ENCODE data around the gene EFNA5. TPM values are rescaled to one million over a fixed set of nuclear protein-coding genes. Genes with fewer than 3 reads are reported as not detected.

The EFNA5 gene
- total and polyA plus RNA-seq, 2 experiments from 2014 or later, result 0.64 to 0.86 TPM

DNA sequence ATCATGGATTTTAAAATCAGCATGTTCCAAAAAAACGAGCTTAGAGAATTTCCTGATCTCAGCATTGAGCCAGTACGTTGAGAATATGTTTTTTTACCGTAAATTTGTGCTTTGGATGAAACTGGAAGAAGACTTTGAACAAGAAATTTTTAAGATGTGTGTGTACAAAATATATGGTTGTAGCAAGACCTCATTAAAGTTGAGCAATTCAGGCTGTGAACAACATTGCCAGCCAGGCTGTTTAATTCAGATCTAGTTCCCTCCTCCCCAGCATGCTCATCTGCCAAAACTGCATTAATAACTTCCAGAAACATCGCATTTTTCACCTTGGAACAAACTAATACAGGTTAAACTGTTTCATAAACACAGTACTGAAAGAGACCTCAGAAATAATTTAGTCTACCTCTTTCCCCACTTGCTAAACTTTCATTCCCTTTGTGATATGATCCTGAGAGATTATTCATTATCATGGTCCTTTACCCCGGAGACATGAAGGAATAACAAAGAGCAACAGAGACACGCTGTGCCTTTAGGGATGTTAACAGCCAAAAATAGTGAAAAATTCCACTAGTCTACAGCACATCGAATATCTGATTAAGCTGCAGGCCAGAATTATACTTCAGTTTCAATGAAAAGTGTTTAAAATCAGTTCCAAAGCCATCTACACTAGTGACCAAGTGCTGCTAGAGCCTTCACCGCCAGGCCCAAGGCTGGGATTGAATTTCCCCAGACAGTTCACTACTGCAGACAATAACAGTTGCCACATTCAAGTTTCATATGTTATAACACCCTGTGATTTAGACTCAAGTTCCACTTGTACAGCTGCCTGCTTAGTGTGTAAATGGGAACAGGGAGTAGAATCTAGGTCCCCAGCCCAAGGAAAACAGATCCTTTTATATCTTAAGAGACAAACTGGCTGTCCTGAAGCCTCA, 89.6 kb downstream of the EFNA5 start:
- Histone ChIP-seq H3K9me3 (ENCODE audit: low read depth) (no peaks in the 10 kb centered on the region), H3F3A (ENCODE audit: insufficient read depth) (no peaks in the 10 kb centered on the region), H3K4me2 (ENCODE audit: unreplicated experiment) (no peak overlapping the region), H3K27ac (no peak overlapping the region), H3K4me1 (ENCODE audit: insufficient read depth) (no peaks in the 10 kb centered on the region), H3K27me3 (replicated peaks; ENCODE audit: insufficient read depth) (peaks cover 12% of the 10 kb centered on the region), H3K4me3 (no peak overlapping the region), H2AFZ (no peak overlapping the region), H3K9ac (no peak overlapping the region), H4K20me1 (ENCODE audit: insufficient read depth) (no peaks in the 10 kb centered on the region), H3K36me3 (ENCODE audit: low read depth) (no peaks in the 10 kb centered on the region), H3K79me2 (ENCODE audit: insufficient read depth) (no peaks in the 10 kb centered on the region), H3K9me2 (ENCODE audit: insufficient read depth) (no peaks in the 10 kb centered on the region)
- TF ChIP-seq EZH2 (IDR thresholded peaks at IDR 0.05; ENCODE audit: insufficient read depth, poor library complexity, severe bottlenecking) (no peak), EZH2phosphoT487 (IDR thresholded peaks at IDR 0.05; ENCODE audit: insufficient read depth, low read depth) (no peak)
- DNase-seq, result peak; percentile 40
- WGBS, 2 experiments (ENCODE audit: low coverage in 1 of 2, low lambda C conversion rate in 2 of 2, missing lambda C conversion rate in 2 of 2), result 14 to 16% methylated on average over 8 of the region's 8 CpGs
- in situ Hi-C loops (cut with MboI), result no loop called here

DNA sequence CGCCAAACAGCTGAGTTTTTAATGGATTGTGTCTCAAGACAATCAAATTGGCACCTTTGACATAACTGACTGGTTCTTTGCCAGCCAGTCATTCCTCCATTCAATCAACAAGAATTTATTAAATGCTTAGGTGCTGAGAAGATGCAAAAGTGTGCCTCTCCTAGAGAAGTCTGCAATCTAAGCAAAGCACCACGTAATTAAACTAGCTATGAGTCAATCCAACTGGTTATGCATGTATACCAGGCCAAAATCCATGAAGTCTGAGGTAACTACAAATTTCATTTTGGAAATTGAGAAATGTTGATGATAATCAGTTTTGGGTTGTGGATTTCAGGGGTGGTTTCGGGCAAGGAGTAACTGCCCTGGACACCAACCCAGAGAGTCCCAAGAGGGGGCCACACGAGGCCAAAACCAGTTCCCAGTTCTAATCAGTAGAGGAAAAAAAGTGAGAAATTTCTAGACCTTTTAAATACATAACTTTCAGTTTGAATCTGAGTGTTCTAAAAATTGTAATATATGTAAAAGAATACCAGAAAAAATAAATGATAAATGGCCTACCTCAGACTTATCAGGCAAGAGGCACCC, 92.6 kb downstream of the EFNA5 start:
- Histone ChIP-seq H3K79me2 (ENCODE audit: insufficient read depth) (no peaks in the 10 kb centered on the region), H3K27ac (no peak overlapping the region), H3K9me3 (ENCODE audit: low read depth) (no peaks in the 10 kb centered on the region), H3K36me3 (ENCODE audit: low read depth) (no peaks in the 10 kb centered on the region), H3K9ac (no peak overlapping the region), H4K20me1 (ENCODE audit: insufficient read depth) (no peaks in the 10 kb centered on the region), H3F3A (ENCODE audit: insufficient read depth) (no peaks in the 10 kb centered on the region), H3K27me3 (replicated peaks; ENCODE audit: insufficient read depth) (peaks cover 36% of the 10 kb centered on the region; the same call in 1 of the 2 replicates), H3K4me3 (no peak overlapping the region), H3K4me2 (ENCODE audit: unreplicated experiment) (no peak overlapping the region), H3K9me2 (ENCODE audit: insufficient read depth) (no peaks in the 10 kb centered on the region), H2AFZ (no peak overlapping the region), H3K4me1 (ENCODE audit: insufficient read depth) (no peaks in the 10 kb centered on the region)
- 40 to 42% methylated on average over 4 of the region's 4 CpGs for WGBS, 2 experiments (ENCODE audit: low coverage in 1 of 2, low lambda C conversion rate in 2 of 2, missing lambda C conversion rate in 2 of 2)
- no peak for TF ChIP-seq EZH2 (IDR thresholded peaks at IDR 0.05; ENCODE audit: insufficient read depth, poor library complexity, severe bottlenecking)
- no peak for TF ChIP-seq EZH2phosphoT487 (IDR thresholded peaks at IDR 0.05; ENCODE audit: insufficient read depth, low read depth)
- peak; percentile 20 for DNase-seq
- in situ Hi-C loops (cut with MboI), result no loop called here

DNA sequence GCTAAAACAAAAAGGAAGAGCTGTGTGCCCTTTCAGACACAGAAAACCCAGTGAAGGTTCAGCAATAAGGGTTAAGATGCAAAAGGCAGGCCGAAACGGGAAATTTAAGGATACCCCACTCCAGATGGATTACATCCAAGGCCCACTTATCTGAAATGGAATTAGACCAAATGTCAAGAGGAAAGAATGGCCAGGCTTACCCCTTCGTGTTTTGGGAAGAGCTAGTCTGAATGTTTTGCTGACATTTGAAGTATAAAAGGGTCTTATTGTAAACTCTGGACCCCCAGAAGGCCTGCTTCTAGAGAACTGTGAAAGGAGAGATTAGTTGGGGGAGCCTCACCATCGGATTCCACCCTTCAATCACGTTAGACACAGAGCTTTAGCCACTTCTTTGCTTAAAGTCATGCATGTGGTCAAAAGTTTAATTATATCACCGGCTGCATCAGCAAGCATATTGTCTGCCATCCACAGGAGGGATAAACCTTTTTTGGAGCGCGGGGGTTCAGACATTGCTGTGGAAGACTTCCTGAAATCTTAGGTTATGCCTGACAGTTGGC, 93.3 kb downstream of the EFNA5 start:
- Histone ChIP-seq H3K4me2 (ENCODE audit: unreplicated experiment) (no peak overlapping the region), H3K36me3 (ENCODE audit: low read depth) (no peaks in the 10 kb centered on the region), H3K27ac (no peak overlapping the region), H4K20me1 (ENCODE audit: insufficient read depth) (no peaks in the 10 kb centered on the region), H3K4me1 (ENCODE audit: insufficient read depth) (no peaks in the 10 kb centered on the region; the same call in 1 of the 2 replicates), H3K4me3 (no peak overlapping the region), H3K9ac (no peak overlapping the region), H3K79me2 (ENCODE audit: insufficient read depth) (no peaks in the 10 kb centered on the region), H3F3A (ENCODE audit: insufficient read depth) (no peaks in the 10 kb centered on the region), H3K9me2 (ENCODE audit: insufficient read depth) (no peaks in the 10 kb centered on the region), H2AFZ (no peak overlapping the region), H3K9me3 (ENCODE audit: low read depth) (no peaks in the 10 kb centered on the region), H3K27me3 (replicated peaks; ENCODE audit: insufficient read depth) (peaks cover 42% of the 10 kb centered on the region; the same call in 1 of the 2 replicates)
- TF ChIP-seq EZH2phosphoT487 (IDR thresholded peaks at IDR 0.05; ENCODE audit: insufficient read depth, low read depth), result no peak
- TF ChIP-seq EZH2 (IDR thresholded peaks at IDR 0.05; ENCODE audit: insufficient read depth, poor library complexity, severe bottlenecking), result no peak
- 84 to 85% methylated on average over 8 of the region's 8 CpGs for WGBS, 2 experiments (ENCODE audit: low coverage in 1 of 2, low lambda C conversion rate in 2 of 2, missing lambda C conversion rate in 2 of 2)
- in situ Hi-C loops (cut with MboI), result no loop called here
- DNase-seq, result no peak

DNA sequence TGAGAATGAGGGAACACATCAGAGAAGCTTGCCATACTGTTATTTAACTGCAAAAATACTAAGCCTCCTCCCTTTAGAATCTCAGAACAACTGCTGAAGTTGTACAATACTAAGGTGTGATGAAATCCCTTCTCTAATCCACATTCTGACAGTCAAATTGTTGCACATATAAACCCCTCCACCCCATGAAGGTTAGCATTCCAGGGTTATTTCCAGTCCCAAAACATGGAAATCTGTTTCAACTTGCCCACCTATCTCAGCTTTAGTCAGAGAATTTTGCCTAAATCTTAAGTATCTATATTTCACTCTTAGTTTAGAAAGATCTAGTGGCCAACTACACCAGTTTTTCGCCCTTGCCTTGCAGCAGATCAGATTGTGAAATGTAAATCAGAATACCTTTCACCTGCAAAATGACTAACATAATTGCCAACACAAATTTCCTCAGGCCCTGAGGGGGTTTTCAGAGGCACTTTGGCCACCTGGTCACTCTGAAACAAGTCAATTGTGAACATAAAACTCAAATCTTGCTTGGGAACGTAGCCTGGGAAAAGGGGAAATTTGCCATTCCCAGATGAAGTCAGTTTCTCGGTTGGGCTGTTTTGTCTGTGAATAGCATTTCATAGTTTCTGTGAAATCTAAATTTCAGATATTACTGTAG, 93.9 kb downstream of the EFNA5 start:
- WGBS, 2 experiments (ENCODE audit: low coverage in 1 of 2, low lambda C conversion rate in 2 of 2, missing lambda C conversion rate in 2 of 2), result 81 to 89% methylated on average over 3 of the region's 3 CpGs
- Histone ChIP-seq H3F3A (ENCODE audit: insufficient read depth) (no peaks in the 10 kb centered on the region), H3K4me2 (ENCODE audit: unreplicated experiment) (no peak overlapping the region), H3K27me3 (replicated peaks; ENCODE audit: insufficient read depth) (peaks cover 45% of the 10 kb centered on the region; the same call in 1 of the 2 replicates), H2AFZ (no peak overlapping the region), H3K9ac (no peak overlapping the region), H3K4me1 (ENCODE audit: insufficient read depth) (peaks cover 4% of the 10 kb centered on the region; the same call in 1 of the 2 replicates), H3K9me2 (ENCODE audit: insufficient read depth) (no peaks in the 10 kb centered on the region), H3K4me3 (no peak overlapping the region), H3K27ac (no peak overlapping the region), H3K36me3 (ENCODE audit: low read depth) (no peaks in the 10 kb centered on the region), H4K20me1 (ENCODE audit: insufficient read depth) (no peaks in the 10 kb centered on the region), H3K9me3 (ENCODE audit: low read depth) (no peaks in the 10 kb centered on the region), H3K79me2 (ENCODE audit: insufficient read depth) (no peaks in the 10 kb centered on the region)
- in situ Hi-C loops (cut with MboI), result no loop called here
- DNase-seq, result no peak
- TF ChIP-seq EZH2 (IDR thresholded peaks at IDR 0.05; ENCODE audit: insufficient read depth, poor library complexity, severe bottlenecking), result no peak
- TF ChIP-seq EZH2phosphoT487 (IDR thresholded peaks at IDR 0.05; ENCODE audit: insufficient read depth, low read depth), result no peak
